ENCODE measurements around the gene CCNY.

The CCNY gene

GRCh38 chr10:35497909-35498308 lies 161.6 kb downstream of the CCNY start:
- no peak for DNase-seq (ENCODE audit: low read depth)
- TF ChIP-seq CTCF (conservative IDR thresholded peaks at IDR 0.05; ENCODE audit: low read depth, low read length) = no peak
- H3K4me3 ChIP-seq (ENCODE audit: low read depth, low read length) = no peak overlapping the region

GRCh38 chr10:35498693-35499092 lies 162.4 kb downstream of the CCNY start:
- DNase-seq (ENCODE audit: low read depth) = no peak
- TF ChIP-seq CTCF (conservative IDR thresholded peaks at IDR 0.05; ENCODE audit: low read depth, low read length) = no peak

GRCh38 chr10:35501923-35502322 lies 165.6 kb downstream of the CCNY start:
- peak; percentile 14 for TF ChIP-seq CTCF (conservative IDR thresholded peaks at IDR 0.05; ENCODE audit: low read depth, low read length)
- no peak for DNase-seq (ENCODE audit: low read depth)
- no peak overlapping the region for H3K4me3 ChIP-seq (ENCODE audit: low read depth, low read length)

More at GRCh38 chr10:35498693-35499092, 162.4 kb downstream of the CCNY start:
- H3K4me3 ChIP-seq (ENCODE audit: low read depth, low read length) = no peak overlapping the region

- no peak overlapping the region for H3K4me3 ChIP-seq (ENCODE audit: low read depth, low read length)
- TF ChIP-seq CTCF (conservative IDR thresholded peaks at IDR 0.05; ENCODE audit: low read depth, low read length) = no peak
- no peak for DNase-seq (ENCODE audit: low read depth)
Observed at GRCh38 chr10:35502692-35503091, 166.4 kb downstream of the CCNY start.

- DNase-seq (ENCODE audit: low read depth) = no peak
- H3K4me3 ChIP-seq (ENCODE audit: low read depth, low read length) = no peak overlapping the region
- TF ChIP-seq CTCF (conservative IDR thresholded peaks at IDR 0.05; ENCODE audit: low read depth, low read length) = no peak
Observed at GRCh38 chr10:35503578-35503977, 167.3 kb downstream of the CCNY start.

GRCh38 chr10:35504132-35504531 lies 167.8 kb downstream of the CCNY start:
- no peak for DNase-seq (ENCODE audit: low read depth)
- no peak for TF ChIP-seq CTCF (conservative IDR thresholded peaks at IDR 0.05; ENCODE audit: low read depth, low read length)
- H3K4me3 ChIP-seq (ENCODE audit: low read depth, low read length) = no peak overlapping the region

- DNase-seq (ENCODE audit: low read depth) = no peak
- no peak for TF ChIP-seq CTCF (conservative IDR thresholded peaks at IDR 0.05; ENCODE audit: low read depth, low read length)
- H3K4me3 ChIP-seq (ENCODE audit: low read depth, low read length) = no peak overlapping the region
Observed at GRCh38 chr10:35505241-35505873, 169.0 kb downstream of the CCNY start.

Measured in choroid plexus epithelial cell (primary cell).